DND-41 (cell line): ENCODE results near the gene NISCH.

Source experiments
- EZH2 ChIP-seq: IDR thresholded peaks from 3 replicates; pipeline ENCODE4 v1.6.1; 2012; ENCODE audit warnings: borderline replicate concordance, low read depth, mild to moderate bottlenecking, moderate library complexity, low read length, inconsistent platforms; ENCODE audit not compliant: severe bottlenecking
- TF ChIP-seq, protein P1 (sequence below): IDR thresholded peaks from 2 replicates; pipeline ENCODE4 v1.5.1; 2012; ENCODE audit warnings: borderline replicate concordance, low read length, moderate library complexity, mild to moderate bottlenecking; ENCODE audit not compliant: poor library complexity, severe bottlenecking; ENCODE audit errors: extremely low read depth

DNA sequence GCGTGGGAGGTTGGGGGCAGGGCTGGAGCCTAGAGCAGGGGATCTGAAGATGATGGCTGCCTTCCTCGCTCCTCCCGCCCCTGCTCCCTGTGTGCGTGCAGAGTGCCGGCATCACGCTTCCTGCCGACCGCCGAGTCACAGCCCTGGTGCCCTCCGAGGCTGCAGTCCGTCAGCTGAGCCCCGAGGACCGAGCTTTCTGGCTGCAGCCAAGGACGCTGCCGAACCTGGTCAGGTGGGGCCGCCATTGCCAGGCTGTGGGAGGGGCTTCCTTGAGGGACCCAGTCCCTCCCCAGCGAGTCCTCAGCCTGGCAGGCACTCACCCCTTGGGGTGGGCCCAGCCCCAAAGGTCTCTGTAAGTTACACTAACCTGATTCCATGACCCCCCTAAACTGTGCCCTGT is 57.3 kb downstream of the NISCH start:
- TF ChIP-seq, protein P1, sequence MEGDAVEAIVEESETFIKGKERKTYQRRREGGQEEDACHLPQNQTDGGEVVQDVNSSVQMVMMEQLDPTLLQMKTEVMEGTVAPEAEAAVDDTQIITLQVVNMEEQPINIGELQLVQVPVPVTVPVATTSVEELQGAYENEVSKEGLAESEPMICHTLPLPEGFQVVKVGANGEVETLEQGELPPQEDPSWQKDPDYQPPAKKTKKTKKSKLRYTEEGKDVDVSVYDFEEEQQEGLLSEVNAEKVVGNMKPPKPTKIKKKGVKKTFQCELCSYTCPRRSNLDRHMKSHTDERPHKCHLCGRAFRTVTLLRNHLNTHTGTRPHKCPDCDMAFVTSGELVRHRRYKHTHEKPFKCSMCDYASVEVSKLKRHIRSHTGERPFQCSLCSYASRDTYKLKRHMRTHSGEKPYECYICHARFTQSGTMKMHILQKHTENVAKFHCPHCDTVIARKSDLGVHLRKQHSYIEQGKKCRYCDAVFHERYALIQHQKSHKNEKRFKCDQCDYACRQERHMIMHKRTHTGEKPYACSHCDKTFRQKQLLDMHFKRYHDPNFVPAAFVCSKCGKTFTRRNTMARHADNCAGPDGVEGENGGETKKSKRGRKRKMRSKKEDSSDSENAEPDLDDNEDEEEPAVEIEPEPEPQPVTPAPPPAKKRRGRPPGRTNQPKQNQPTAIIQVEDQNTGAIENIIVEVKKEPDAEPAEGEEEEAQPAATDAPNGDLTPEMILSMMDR: no peak
- no peak for TF ChIP-seq EZH2
